ENCODE results near the gene HLA-DOB. TPM values are rescaled to one million over a fixed set of nuclear protein-coding genes. Genes with fewer than 3 reads are reported as not detected.
"Not testable (repeated sequence)": the region's sequence is repeated elsewhere in the genome, so short reads cannot be mapped to it uniquely, and the experiment has no call there.

HLA-DOB gene
- total RNA-seq, 1 experiment from 2014 or later: not detected

- peak; percentile 61 for DNase-seq (ENCODE audit: low read depth)
Observed at GRCh38 chr6:32815115-32815514, 1.7 kb downstream of the HLA-DOB start.

- no peak for DNase-seq (ENCODE audit: low read depth)
Observed at GRCh38 chr6:32814145-32814544, 2.7 kb downstream of the HLA-DOB start.

- no peak for DNase-seq (ENCODE audit: low read depth)
Observed at GRCh38 chr6:32809171-32809570, 7.6 kb downstream of the HLA-DOB start.

- DNase-seq (ENCODE audit: low read depth): no peak
Observed at GRCh38 chr6:32807020-32807580, 9.7 kb downstream of the HLA-DOB start.

GRCh38 chr6:32805404-32805803 lies 11.4 kb downstream of the HLA-DOB start:
- not testable (repeated sequence) for DNase-seq (ENCODE audit: low read depth)

- DNase-seq (ENCODE audit: low read depth): no peak
Observed at GRCh38 chr6:32803416-32803815, 13.4 kb downstream of the HLA-DOB start.

GRCh38 chr6:32799740-32800139 lies 17.1 kb downstream of the HLA-DOB start:
- DNase-seq (ENCODE audit: low read depth): no peak

GRCh38 chr6:32799168-32799567 lies 17.6 kb downstream of the HLA-DOB start:
- no peak for DNase-seq (ENCODE audit: low read depth)

- peak; percentile 50 for DNase-seq (ENCODE audit: low read depth)
Observed at GRCh38 chr6:32796848-32797776, 19.7 kb downstream of the HLA-DOB start.

GRCh38 chr6:32794510-32794909 lies 22.3 kb downstream of the HLA-DOB start:
- no peak for DNase-seq (ENCODE audit: low read depth)

GRCh38 chr6:32792901-32793435 lies 23.8 kb downstream of the HLA-DOB start:
- DNase-seq (ENCODE audit: low read depth): no peak

- DNase-seq (ENCODE audit: low read depth): peak; percentile 37
Observed at GRCh38 chr6:32790306-32790705, 26.5 kb downstream of the HLA-DOB start.

GRCh38 chr6:32785781-32786533 lies 30.8 kb downstream of the HLA-DOB start:
- DNase-seq (ENCODE audit: low read depth): peak; percentile 52

GRCh38 chr6:32782923-32783322 lies 33.9 kb downstream of the HLA-DOB start:
- DNase-seq (ENCODE audit: low read depth): not testable (repeated sequence)

- no peak for DNase-seq (ENCODE audit: low read depth)
Observed at GRCh38 chr6:32779036-32779435, 37.8 kb downstream of the HLA-DOB start.

GRCh38 chr6:32775071-32775470 lies 41.7 kb downstream of the HLA-DOB start:
- no peak for DNase-seq (ENCODE audit: low read depth)

GRCh38 chr6:32774426-32774825 lies 42.4 kb downstream of the HLA-DOB start:
- DNase-seq (ENCODE audit: low read depth): no peak

GRCh38 chr6:32772656-32773055 lies 44.1 kb downstream of the HLA-DOB start:
- no peak for DNase-seq (ENCODE audit: low read depth)

GRCh38 chr6:32764048-32764447 lies 52.8 kb downstream of the HLA-DOB start:
- DNase-seq (ENCODE audit: low read depth): no peak

GRCh38 chr6:32763421-32763820 lies 53.4 kb downstream of the HLA-DOB start, which contains the start of gene HLA-DQB2:
HLA-DQB2 (minus strand) TSS chr6:32763532; CDS start chr6:32763470, 62 bp downstream.
- no peak for DNase-seq (ENCODE audit: low read depth)

Measured in RPMI7951 (cell line).